Motor neuron (in vitro differentiated cells): ENCODE results near the gene ARIH2. TPM values are rescaled to one million over a fixed set of nuclear protein-coding genes. Genes with fewer than 3 reads are reported as not detected.
"Not testable (repeated sequence)": the region's sequence is repeated elsewhere in the genome, so short reads cannot be mapped to it uniquely, and the experiment has no call there.

ENCODE experiments used
- ATAC-seq, 8 experiments: fragments of 200-7000 bp; cut with Tn5 transposase; replicated peaks in 6 of 8; 2 replicates each; pipeline ENCODE4 v1.8.0; 2021; ENCODE audit warnings: mild to moderate bottlenecking in 8 of 8, moderate library complexity in 8 of 8
- H3K27ac ChIP-seq, 2 donors: fragments of 250-450 bp; sonication (Bioruptor Pico); 2 replicates each; pipeline ENCODE4 v1.9.0; 2021; ENCODE audit warnings: antibody characterized with exemption in 2 of 2, mild to moderate bottlenecking in 2 of 2, moderate library complexity in 1 of 2
- H3K4me1 ChIP-seq, 2 donors: fragments of 250-450 bp; sonication (Bioruptor Pico); replicated peaks in 1 of 2; 2 replicates each; pipeline ENCODE4 v1.6.1; 2021; ENCODE audit warnings: antibody characterized with exemption in 2 of 2, mild to moderate bottlenecking in 2 of 2, moderate library complexity in 1 of 2
- H3K4me3 ChIP-seq, 5 donors: fragments of 250-450 bp; sonication (Bioruptor Pico); 2 replicates each; pipeline ENCODE4 v1.9.0; 2021; ENCODE audit warnings: antibody characterized with exemption in 5 of 5, mild to moderate bottlenecking in 5 of 5, moderate library complexity in 4 of 5
- WGBS, 10 experiments: fragments of 450-650 bp; shearing (Covaris generic); methylation state at CpG; one replicate each; pipeline ENCODE4 v1.0.0; 2022; 5-methylcytosine and 5-hydroxymethylcytosine counted together
- in situ Hi-C, 9 experiments: fragments of 400-800 bp; cut with MboI; loops; one replicate each; pipeline ENCODE4 v1.15.0; 2021; ENCODE audit warnings: low sequenced_read_pairs in 9 of 9, low pct_unique_long_range_greater_than_20kb in 2 of 9; ENCODE audit not compliant: unreplicated experiment in 9 of 9
- total RNA-seq, 8 experiments: library from RNA; unstranded; fragments of 300-600 nt; gene quantifications; 2 replicates each; pipeline versions ENCODE4 v1.2.3 to v1.2.4, GENCODE V29; 2022

The ARIH2 gene
- total RNA-seq, 8 experiments from 2014 or later = 42.4 to 111 (median 68.1) TPM

- in situ Hi-C loops = no loop called here
- Histone ChIP-seq H3K4me3 (peak within 1 kb of the TSS; percentile 36 to 74 (median 53)), H3K27ac (peak within 1 kb of the TSS in 1 of 2 donors; percentile 65), H3K4me1 (peaks cover 4 to 7% of the 10 kb centered on the region in 2 donors)
- peak; percentile 93 to 96 (median 95) for ATAC-seq
- 0 to 40% (median 7%) methylated on average over 1 to 5 of the region's 54 CpGs; no CpG with 5 or more reads in 3 of the 10 experiments for WGBS, 10 experiments
Observed at GRCh38 chr3:48898383-48899234, 20.0 kb upstream of the ARIH2 start, which contains the start of gene SLC25A20. TSS of gene SLC25A20 (minus strand) at chr3:48898882. CDS start at chr3:48898794, 88 bp downstream.

- in situ Hi-C loops = no loop called here
Observed at GRCh38 chr3:48899273-48899672, 19.4 kb upstream of the ARIH2 start.

GRCh38 chr3:48907026-48907425 lies 11.6 kb upstream of the ARIH2 start:
- ATAC-seq, in situ Hi-C loops, H3K27ac ChIP-seq, H3K4me3 ChIP-seq, H3K4me1 ChIP-seq: not testable (repeated sequence)
- 87 to 100% (median 95%) methylated on average over 1 to 10 of the region's 13 CpGs; no CpG with 5 or more reads in 3 of the 10 experiments for WGBS, 10 experiments

More at GRCh38 chr3:48899273-48899672, 19.4 kb upstream of the ARIH2 start:
- peak overlapping the region in 3 of 5 donors; percentile 53 to 74 (median 56) for H3K4me3 ChIP-seq
- H3K27ac ChIP-seq = no peak overlapping the region
- H3K4me1 ChIP-seq = peaks cover 4 to 7% of the 10 kb centered on the region in 2 donors
- no peak for ATAC-seq
- WGBS, 10 experiments = 39 to 100% (median 87%) methylated on average over 2 to 4 of the region's 4 CpGs; no CpG with 5 or more reads in 1 of the 10 experiments

- Histone ChIP-seq H3K4me3 (no peak overlapping the region), H3K27ac (no peak overlapping the region), H3K4me1 (peaks cover 5 to 7% of the 10 kb centered on the region in 2 donors)
- WGBS, 10 experiments = 60 to 86% (median 67%) methylated on average over 1 of the region's 1 CpG; no CpG with 5 or more reads in 6 of the 10 experiments
- peak in 3 of 8 experiments; percentile 8 to 32 (median 9) for ATAC-seq
- in situ Hi-C loops = no loop called here
Observed at GRCh38 chr3:48915296-48915695, 3.3 kb upstream of the ARIH2 start.

- 0 to 10% (median 3%) methylated on average over 3 to 22 of the region's 54 CpGs for whole genome bisulfite sequencing, 10 experiments
- Histone ChIP-seq H3K4me3 (peak overlapping the region; percentile 66 to 98 (median 85)), H3K27ac (peak overlapping the region; percentile 84 to 95), H3K4me1 (peaks cover 5 to 7% of the 10 kb centered on the region in 2 donors)
- ATAC-seq = peak; percentile 8 to 30 (median 20)
- in situ Hi-C loops = no loop called here
Observed at GRCh38 chr3:48919215-48920138, 835 bp downstream of the ARIH2 start.

- 87 to 100% (median 95%) methylated on average over 1 to 8 of the region's 11 CpGs; no CpG with 5 or more reads in 4 of the 10 experiments for WGBS, 10 experiments
- H3K4me3 ChIP-seq = no peak overlapping the region
- in situ Hi-C loops = no loop called here
- peak in 2 of 8 experiments; percentile 48 to 68 for ATAC-seq
- H3K4me1 ChIP-seq = no peaks in the 10 kb centered on the region
- H3K27ac ChIP-seq = no peak overlapping the region
Observed at GRCh38 chr3:48926425-48927392, 8.1 kb downstream of the ARIH2 start.

- no peak overlapping the region for H3K27ac ChIP-seq
- H3K4me1 ChIP-seq = no peaks in the 10 kb centered on the region
- peak in 1 of 8 experiments; percentile 21 for ATAC-seq
- 13 to 92% (median 56%) methylated on average over 1 to 2 of the region's 2 CpGs; no CpG with 5 or more reads in 2 of the 10 experiments for WGBS, 10 experiments
- no peak overlapping the region for H3K4me3 ChIP-seq
- in situ Hi-C loops = no loop called here
Observed at GRCh38 chr3:48927928-48928327, 9.3 kb downstream of the ARIH2 start.

GRCh38 chr3:48928679-48929078 lies 10.0 kb downstream of the ARIH2 start:
- in situ Hi-C loops = no loop called here
- no peaks in the 10 kb centered on the region for H3K4me1 ChIP-seq
- no peak overlapping the region for H3K27ac ChIP-seq
- ATAC-seq = no peak
- 86 to 100% (median 95%) methylated on average over 1 of the region's 1 CpG; no CpG with 5 or more reads in 6 of the 10 experiments for WGBS, 10 experiments
- no peak overlapping the region for H3K4me3 ChIP-seq

GRCh38 chr3:48929358-48930035 lies 10.9 kb downstream of the ARIH2 start:
- Histone ChIP-seq H3K27ac (no peak overlapping the region), H3K4me3 (no peak overlapping the region), H3K4me1 (no peaks in the 10 kb centered on the region)
- in situ Hi-C loops = no loop called here
- ATAC-seq = no peak
- WGBS, 10 experiments = 71 to 100% (median 93%) methylated on average over 1 to 3 of the region's 3 CpGs

GRCh38 chr3:48930590-48930989 lies 11.9 kb downstream of the ARIH2 start:
- WGBS, 10 experiments = 54 to 100% (median 83%) methylated on average over 1 to 3 of the region's 3 CpGs; no CpG with 5 or more reads in 1 of the 10 experiments
- no peak for ATAC-seq

GRCh38 chr3:48931944-48932580 lies 13.4 kb downstream of the ARIH2 start:
- Histone ChIP-seq H3K27ac (no peak overlapping the region), H3K4me3 (no peak overlapping the region), H3K4me1 (no peaks in the 10 kb centered on the region)
- no peak for ATAC-seq
- WGBS, 10 experiments = no CpG with 5 or more reads among the region's 1 CpG
- in situ Hi-C loops = no loop called here

More at GRCh38 chr3:48930590-48930989, 11.9 kb downstream of the ARIH2 start:
- in situ Hi-C loops = no loop called here
- Histone ChIP-seq H3K27ac (no peak overlapping the region), H3K4me3 (no peak overlapping the region), H3K4me1 (no peaks in the 10 kb centered on the region)
